Activated CD4-positive, alpha-beta T cell treated with anti-CD3 and anti-CD28 coated beads for 36 hours (primary cell): Measurements from ENCODE around the gene UBE2S. TPM values are rescaled to one million over a fixed set of nuclear protein-coding genes. Genes with fewer than 3 reads are reported as not detected.
"Not testable (repeated sequence)": the region's sequence is repeated elsewhere in the genome, so short reads cannot be mapped to it uniquely, and the experiment has no call there.

ENCODE experiments used
- ATAC-seq: fragments of 200-7000 bp; cut with Tn5 transposase; one replicate; pipeline ENCODE4 v1.10.0; 2021; ENCODE audit warnings: mild to moderate bottlenecking, moderate library complexity
- CTCF ChIA-PET: fragments of 350-600 bp; sonication (Branson Sonifier 250); formaldehyde crosslinking; loops from one replicate; lab custom pipeline; 2021; ENCODE audit warnings: antibody characterized with exemption; lab: Charles Lee
- POLR2A ChIA-PET: fragments of 350-600 bp; sonication (Branson Sonifier 250); formaldehyde crosslinking; loops from one replicate; lab custom pipeline; 2021; ENCODE audit warnings: antibody characterized with exemption, inconsistent platforms; lab: Charles Lee
- DNase-seq: peaks from one replicate; pipeline ENCODE4 v3.0.0-alpha.2; 2020
- H3K27ac Mint-ChIP-seq: one replicate; pipeline ENCODE4 v1.8.0; 2021; ENCODE audit warnings: mixed read lengths
- H3K27me3 Mint-ChIP-seq: one replicate; pipeline ENCODE4 v1.8.0; 2021; ENCODE audit warnings: mixed read lengths
- H3K36me3 Mint-ChIP-seq: one replicate; pipeline ENCODE4 v1.8.0; 2021; ENCODE audit warnings: low read depth, mixed read lengths
- H3K4me1 Mint-ChIP-seq: one replicate; pipeline ENCODE4 v1.8.0; 2021; ENCODE audit warnings: mixed read lengths
- H3K4me3 Mint-ChIP-seq: one replicate; pipeline ENCODE4 v1.8.0; 2021; ENCODE audit warnings: mild to moderate bottlenecking, moderate library complexity, mixed read lengths
- H3K9me3 Mint-ChIP-seq: one replicate; pipeline ENCODE4 v1.8.0; 2021; ENCODE audit warnings: low read depth, mixed read lengths
- intact Hi-C, 2 experiments: fragments of 100-400 bp; cut with DNase I in 1 of 2; cut with micrococcal nuclease in 1 of 2; formaldehyde crosslinking; loops; one replicate each; pipeline versions ENCODE4 v1.14.2 to v1.15.1; 2022 to 2024; cut with DNase I, micrococcal nuclease
- total RNA-seq, 2 experiments: library from RNA; stranded (reverse); gene quantifications; one replicate each; pipeline ENCODE4 v1.2.3, GENCODE V29; 2021

Gene UBE2S
- total RNA-seq, 2 experiments from 2014 or later: 228 to 342 TPM

GRCh38 chr19:55405638-55406037 lies 1.9 kb downstream of the UBE2S start:
- intact Hi-C loops: loop anchor here in 1 of 2 experiments (5.0 kb wide), 1 partner anchor 47 kb away; no protein-coding TSS in a partner anchor
- H3K27ac Mint-ChIP-seq: peak overlapping the region; percentile 85
- ATAC-seq (no peak), DNase-seq (no peak)
- peaks cover 4% of the 10 kb centered on the region for H3K9me3 Mint-ChIP-seq
- H3K36me3 Mint-ChIP-seq: peaks cover 56% of the 10 kb centered on the region
- H3K4me1 Mint-ChIP-seq: peaks cover 24% of the 10 kb centered on the region
- CTCF ChIA-PET: no interaction called here
- POLR2A ChIA-PET: interaction anchor here (0.7 to 4.4 kb wide), 5 partner anchors 13 to 98 kb away, joined by 3 to 41 read pairs (median 5); partner anchors contain the start of genes KMT5C and TMEM238
- peak overlapping the region; percentile 90 for H3K4me3 Mint-ChIP-seq
- no peaks in the 10 kb centered on the region for H3K27me3 Mint-ChIP-seq

- CTCF ChIA-PET: no interaction called here
Measured at GRCh38 chr19:55402509-55402908, 5.1 kb downstream of the UBE2S start.

GRCh38 chr19:55401390-55401789 lies 6.2 kb downstream of the UBE2S start:
- intact Hi-C loops: not testable (repeated sequence)
- peaks cover 35% of the 10 kb centered on the region for H3K4me1 Mint-ChIP-seq

More at GRCh38 chr19:55402509-55402908, 5.1 kb downstream of the UBE2S start:
- intact Hi-C loops: no loop called here
- H3K4me3 Mint-ChIP-seq: no peak overlapping the region
- H3K27me3 Mint-ChIP-seq: no peaks in the 10 kb centered on the region
- POLR2A ChIA-PET: interaction anchor here (0.6 to 1.5 kb wide), 4 partner anchors 12 to 147 kb away, joined by 3 read pairs; no protein-coding TSS in a partner anchor
- H3K4me1 Mint-ChIP-seq: peaks cover 37% of the 10 kb centered on the region
- peaks cover 52% of the 10 kb centered on the region for H3K36me3 Mint-ChIP-seq
- DNase-seq (no peak), ATAC-seq (no peak)
- H3K9me3 Mint-ChIP-seq: no peaks in the 10 kb centered on the region
- no peak overlapping the region for H3K27ac Mint-ChIP-seq

GRCh38 chr19:55400281-55401087 lies 7.1 kb downstream of the UBE2S start:
- no peak for ATAC-seq

More at GRCh38 chr19:55401390-55401789, 6.2 kb downstream of the UBE2S start:
- H3K4me3 Mint-ChIP-seq, H3K9me3 Mint-ChIP-seq, H3K27ac Mint-ChIP-seq, H3K27me3 Mint-ChIP-seq, ATAC-seq, DNase-seq, CTCF ChIA-PET: not testable (repeated sequence)
- peaks cover 45% of the 10 kb centered on the region for H3K36me3 Mint-ChIP-seq
- POLR2A ChIA-PET: interaction anchor here (0.5 to 1.5 kb wide), 2 partner anchors 146 to 200 kb away, joined by 3 read pairs; no protein-coding TSS in a partner anchor

GRCh38 chr19:55398200-55398925 lies 9.2 kb downstream of the UBE2S start:
- H3K27ac Mint-ChIP-seq: peak overlapping the region; percentile 14

More at GRCh38 chr19:55400281-55401087, 7.1 kb downstream of the UBE2S start:
- intact Hi-C loops: no loop called here
- DNase-seq: no peak
- CTCF ChIA-PET: no interaction called here
- H3K27me3 Mint-ChIP-seq: no peaks in the 10 kb centered on the region
- peaks cover 36% of the 10 kb centered on the region for H3K36me3 Mint-ChIP-seq
- no peak overlapping the region for H3K4me3 Mint-ChIP-seq
- POLR2A ChIA-PET: interaction anchor here (0.5 to 3.2 kb wide), 3 partner anchors 7 to 201 kb away, joined by 3 to 14 read pairs (median 3); partner anchors contain the start of gene UBE2S
- no peak overlapping the region for H3K27ac Mint-ChIP-seq
- H3K4me1 Mint-ChIP-seq: peaks cover 26% of the 10 kb centered on the region
- no peaks in the 10 kb centered on the region for H3K9me3 Mint-ChIP-seq

GRCh38 chr19:55392820-55393761 lies 14.5 kb downstream of the UBE2S start:
- Mint-ChIP-seq H3K27me3 (no peaks in the 10 kb centered on the region), H3K4me1 (peaks cover 25% of the 10 kb centered on the region), H3K4me3 (no peak overlapping the region), H3K9me3 (no peaks in the 10 kb centered on the region), H3K27ac (no peak overlapping the region), H3K36me3 (peaks cover 25% of the 10 kb centered on the region)
- ATAC-seq: no peak
- ChIA-PET POLR2A (interaction anchor here (1.3 to 1.5 kb wide), 2 partner anchors 9 to 14 kb away, joined by 3 to 6 read pairs; partner anchors contain the start of gene UBE2S), CTCF (interaction anchor here (0.6 kb wide), 1 partner anchor 92 kb away, joined by 3 read pairs; no protein-coding TSS in a partner anchor)
- intact Hi-C loops: no loop called here
- no peak for DNase-seq

More at GRCh38 chr19:55398200-55398925, 9.2 kb downstream of the UBE2S start:
- DNase-seq (no peak), ATAC-seq (peak; percentile 80)
- POLR2A ChIA-PET: interaction anchor here (0.6 to 3.2 kb wide), 3 partner anchors 9 to 257 kb away, joined by 3 to 14 read pairs (median 3); partner anchors contain the start of gene UBE2S
- no peaks in the 10 kb centered on the region for H3K9me3 Mint-ChIP-seq
- H3K36me3 Mint-ChIP-seq: peaks cover 25% of the 10 kb centered on the region
- no peak overlapping the region for H3K4me3 Mint-ChIP-seq
- peaks cover 22% of the 10 kb centered on the region for H3K4me1 Mint-ChIP-seq
- CTCF ChIA-PET: interaction anchor here (0.7 kb wide), 1 partner anchor 14 kb away, joined by 3 read pairs; the partner anchor contains the start of gene TMEM238
- no peaks in the 10 kb centered on the region for H3K27me3 Mint-ChIP-seq
- intact Hi-C loops: no loop called here

- DNase-seq (no peak), ATAC-seq (no peak)
- peaks cover 29% of the 10 kb centered on the region for H3K4me1 Mint-ChIP-seq
- no peak overlapping the region for H3K27ac Mint-ChIP-seq
- H3K9me3 Mint-ChIP-seq: no peaks in the 10 kb centered on the region
- H3K4me3 Mint-ChIP-seq: no peak overlapping the region
- ChIA-PET CTCF (no interaction called here), POLR2A (interaction anchor here (1.5 kb wide), 1 partner anchor 15 kb away, joined by 6 read pairs; the partner anchor contains the start of gene UBE2S)
- H3K27me3 Mint-ChIP-seq: no peaks in the 10 kb centered on the region
- intact Hi-C loops: no loop called here
- peaks cover 36% of the 10 kb centered on the region for H3K36me3 Mint-ChIP-seq
Measured at GRCh38 chr19:55391702-55392615, 15.6 kb downstream of the UBE2S start.

- no peak overlapping the region for H3K4me3 Mint-ChIP-seq
- no peaks in the 10 kb centered on the region for H3K27me3 Mint-ChIP-seq
- no peak for ATAC-seq
- no peak for DNase-seq
- peaks cover 31% of the 10 kb centered on the region for H3K4me1 Mint-ChIP-seq
- peaks cover 43% of the 10 kb centered on the region for H3K36me3 Mint-ChIP-seq
- intact Hi-C loops: no loop called here
- POLR2A ChIA-PET: interaction anchor here (0.6 to 4.0 kb wide), 3 partner anchors 15 to 132 kb away, joined by 3 to 41 read pairs (median 5); partner anchors contain the start of genes ISOC2, PPP6R1 and UBE2S
- no peaks in the 10 kb centered on the region for H3K9me3 Mint-ChIP-seq
- no peak overlapping the region for H3K27ac Mint-ChIP-seq
- CTCF ChIA-PET: interaction anchor here (0.5 to 1.7 kb wide), 2 partner anchors 90 to 112 kb away, joined by 3 read pairs; no protein-coding TSS in a partner anchor
Measured at GRCh38 chr19:55391191-55391670, 16.4 kb downstream of the UBE2S start.

- CTCF ChIA-PET: interaction anchor here (1.7 kb wide), 1 partner anchor 89 kb away, joined by 3 read pairs; no protein-coding TSS in a partner anchor
- Mint-ChIP-seq H3K27me3 (no peaks in the 10 kb centered on the region), H3K4me3 (no peak overlapping the region), H3K4me1 (peaks cover 31% of the 10 kb centered on the region), H3K27ac (no peak overlapping the region), H3K36me3 (peaks cover 50% of the 10 kb centered on the region), H3K9me3 (no peaks in the 10 kb centered on the region)
- POLR2A ChIA-PET: interaction anchor here (0.6 to 4.0 kb wide), 4 partner anchors 12 to 156 kb away, joined by 3 to 41 read pairs (median 4); partner anchors contain the start of genes PPP6R1 and UBE2S
- ATAC-seq (no peak), DNase-seq (no peak)
- intact Hi-C loops: no loop called here
Measured at GRCh38 chr19:55390461-55390880, 17.1 kb downstream of the UBE2S start.
